Measurements from ENCODE around the gene THRB.

Gene THRB

DNA sequence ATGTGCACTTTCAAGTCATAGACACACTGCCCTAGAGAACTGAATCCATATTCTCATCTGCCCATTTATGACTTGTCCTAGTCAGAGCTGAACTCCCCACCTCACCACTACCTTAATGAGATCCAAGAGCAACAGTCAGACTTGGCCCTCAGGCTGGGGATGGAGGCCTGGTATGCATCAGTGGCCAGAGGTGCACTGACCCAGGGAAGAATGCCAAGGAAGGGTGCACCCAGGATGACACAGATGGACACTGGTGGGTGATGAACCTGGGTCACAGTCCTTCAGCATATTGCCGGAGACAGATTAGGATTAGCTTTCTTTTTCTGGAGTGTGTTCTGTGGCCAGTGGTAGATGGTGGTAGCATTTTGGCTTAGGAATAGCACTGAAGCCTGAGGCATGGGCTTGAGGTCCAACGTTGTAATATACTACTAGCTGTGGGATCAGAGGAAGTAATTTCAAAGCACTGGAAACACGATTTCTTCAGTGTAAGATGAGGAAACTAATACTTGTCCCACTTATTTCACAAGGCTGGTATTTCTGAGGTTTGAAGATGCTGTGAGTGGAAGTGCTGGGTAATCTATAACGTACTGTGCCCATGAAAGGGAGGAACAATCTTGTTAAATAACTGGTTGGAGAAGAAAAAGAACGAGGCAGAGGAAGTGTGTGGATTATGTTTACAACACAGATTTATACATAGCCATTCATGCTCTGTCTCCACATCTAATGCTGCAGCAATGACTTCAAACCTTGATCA, 265.0 kb downstream of the THRB start:
- FAIRE-seq (no peak), DNase-seq (ENCODE audit: insufficient read length, low spot score) (no peak)
- TF ChIP-seq, protein P1, sequence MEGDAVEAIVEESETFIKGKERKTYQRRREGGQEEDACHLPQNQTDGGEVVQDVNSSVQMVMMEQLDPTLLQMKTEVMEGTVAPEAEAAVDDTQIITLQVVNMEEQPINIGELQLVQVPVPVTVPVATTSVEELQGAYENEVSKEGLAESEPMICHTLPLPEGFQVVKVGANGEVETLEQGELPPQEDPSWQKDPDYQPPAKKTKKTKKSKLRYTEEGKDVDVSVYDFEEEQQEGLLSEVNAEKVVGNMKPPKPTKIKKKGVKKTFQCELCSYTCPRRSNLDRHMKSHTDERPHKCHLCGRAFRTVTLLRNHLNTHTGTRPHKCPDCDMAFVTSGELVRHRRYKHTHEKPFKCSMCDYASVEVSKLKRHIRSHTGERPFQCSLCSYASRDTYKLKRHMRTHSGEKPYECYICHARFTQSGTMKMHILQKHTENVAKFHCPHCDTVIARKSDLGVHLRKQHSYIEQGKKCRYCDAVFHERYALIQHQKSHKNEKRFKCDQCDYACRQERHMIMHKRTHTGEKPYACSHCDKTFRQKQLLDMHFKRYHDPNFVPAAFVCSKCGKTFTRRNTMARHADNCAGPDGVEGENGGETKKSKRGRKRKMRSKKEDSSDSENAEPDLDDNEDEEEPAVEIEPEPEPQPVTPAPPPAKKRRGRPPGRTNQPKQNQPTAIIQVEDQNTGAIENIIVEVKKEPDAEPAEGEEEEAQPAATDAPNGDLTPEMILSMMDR (IDR thresholded peaks at IDR 0.05; ENCODE audit: insufficient read depth, missing control alignments) = no peak

DNA sequence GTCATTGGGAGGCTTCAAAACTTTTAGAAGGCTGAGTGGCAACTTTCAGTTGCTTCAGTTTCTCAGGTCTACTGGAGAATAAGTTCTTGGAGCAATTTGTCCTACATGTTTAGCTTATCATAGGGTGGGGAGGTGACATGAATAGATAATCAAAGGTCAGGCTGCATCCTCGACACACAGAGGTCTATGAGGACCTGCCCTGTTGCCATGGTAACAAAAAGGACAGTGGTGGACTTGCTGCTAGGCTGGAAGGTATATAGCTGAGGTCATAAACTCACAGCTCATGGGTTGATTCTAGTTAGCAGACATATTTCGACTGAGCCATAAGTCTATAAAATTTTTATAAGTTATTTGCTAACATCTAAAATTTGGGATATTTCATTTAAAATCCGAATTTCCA, 267.0 kb downstream of the THRB start:
- TF ChIP-seq, protein P1 (IDR thresholded peaks at IDR 0.05; ENCODE audit: insufficient read depth, missing control alignments) = no peak
- no peak for DNase-seq (ENCODE audit: insufficient read length, low spot score)
- no peak for FAIRE-seq

DNA sequence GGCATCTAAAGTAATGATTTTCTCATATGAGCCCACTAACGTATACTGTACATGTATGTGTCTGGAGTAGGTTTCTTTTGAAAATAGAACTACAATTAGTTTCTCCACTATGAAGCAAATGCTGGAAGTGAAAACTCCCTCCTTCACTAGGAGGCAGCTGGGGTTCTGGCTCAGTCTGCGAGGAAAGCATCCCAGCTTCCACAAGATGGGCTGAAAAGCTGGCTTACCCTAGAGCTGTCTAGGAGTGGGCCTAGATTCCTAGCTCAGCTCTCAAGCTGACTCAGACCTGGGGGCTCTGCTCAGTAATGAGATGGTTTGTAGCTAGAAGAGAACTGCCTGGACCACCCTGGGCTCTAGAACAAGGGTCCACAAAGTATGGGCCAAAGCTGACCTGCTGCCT, 268.3 kb downstream of the THRB start:
- FAIRE-seq = no peak
- TF ChIP-seq, protein P1 (IDR thresholded peaks at IDR 0.05; ENCODE audit: insufficient read depth, missing control alignments) = no peak

DNA sequence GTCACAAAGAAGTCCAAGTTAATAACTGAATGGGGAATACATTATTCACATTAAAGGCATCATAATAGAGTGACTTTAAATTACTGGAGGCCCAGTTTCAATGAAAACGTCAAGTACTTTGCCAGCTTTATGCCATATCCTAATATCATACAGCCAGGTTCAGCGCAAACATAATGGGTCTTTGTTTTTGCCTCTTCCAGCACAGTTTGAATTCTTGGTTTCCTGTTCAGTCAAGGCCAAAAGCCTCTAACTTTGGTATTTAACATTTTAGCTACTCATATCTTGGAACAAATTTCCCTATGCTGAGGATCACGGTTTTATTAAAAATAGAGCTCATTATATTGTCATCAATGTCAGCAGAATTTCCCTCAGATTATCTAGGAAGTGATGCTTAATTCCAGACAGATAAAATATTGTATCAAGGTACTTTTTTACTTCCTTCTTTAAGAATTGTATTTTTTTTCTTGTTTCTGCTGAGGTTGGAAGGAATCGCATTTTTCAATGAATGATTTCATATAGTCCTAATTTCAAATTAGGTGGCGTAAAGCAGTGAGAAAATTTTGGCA, 269.2 kb downstream of the THRB start:
- no peak for DNase-seq (ENCODE audit: insufficient read length, low spot score)

More for the DNA sequence above, 268.3 kb downstream of the THRB start:
- DNase-seq (ENCODE audit: insufficient read length, low spot score) = no peak

DNA sequence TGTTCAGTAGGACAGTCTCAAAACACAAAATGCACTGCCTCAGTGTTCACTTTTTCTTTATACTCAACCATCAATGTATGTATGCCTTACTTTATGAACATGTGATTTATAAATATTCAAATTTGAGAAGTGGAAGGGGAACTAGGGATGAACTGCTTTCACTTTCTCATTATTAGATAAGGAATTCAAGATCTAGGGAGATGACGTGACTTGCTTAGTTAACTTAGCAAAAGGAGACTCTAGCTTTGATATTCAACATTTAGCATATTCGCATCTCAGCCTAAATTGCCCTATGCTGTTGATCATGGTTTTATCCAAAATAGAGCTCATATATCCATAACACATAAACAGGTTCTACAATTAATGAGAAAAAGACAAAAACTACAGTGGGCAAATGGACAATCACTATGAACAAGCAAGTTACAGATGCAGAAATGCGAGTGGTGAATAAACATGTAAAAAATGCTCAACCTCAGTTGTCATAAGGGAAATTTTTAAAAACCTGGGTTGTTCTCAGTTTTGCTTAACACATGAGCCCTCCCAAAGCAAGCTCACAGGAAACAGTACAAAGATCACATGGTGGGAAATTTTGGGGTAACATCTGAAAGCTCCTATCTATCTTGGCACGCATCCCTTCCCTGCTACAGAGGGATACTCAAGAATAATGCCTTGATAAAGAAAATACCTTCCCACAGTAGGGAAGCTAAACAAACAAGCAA, 269.8 kb downstream of the THRB start:
- TF ChIP-seq, protein P1 (IDR thresholded peaks at IDR 0.05; ENCODE audit: insufficient read depth, missing control alignments) = no peak
- FAIRE-seq = no peak
- DNase-seq (ENCODE audit: insufficient read length, low spot score) = no peak

More for the DNA sequence above, 269.2 kb downstream of the THRB start:
- FAIRE-seq = no peak
- TF ChIP-seq, protein P1 (IDR thresholded peaks at IDR 0.05; ENCODE audit: insufficient read depth, missing control alignments) = no peak

DNA sequence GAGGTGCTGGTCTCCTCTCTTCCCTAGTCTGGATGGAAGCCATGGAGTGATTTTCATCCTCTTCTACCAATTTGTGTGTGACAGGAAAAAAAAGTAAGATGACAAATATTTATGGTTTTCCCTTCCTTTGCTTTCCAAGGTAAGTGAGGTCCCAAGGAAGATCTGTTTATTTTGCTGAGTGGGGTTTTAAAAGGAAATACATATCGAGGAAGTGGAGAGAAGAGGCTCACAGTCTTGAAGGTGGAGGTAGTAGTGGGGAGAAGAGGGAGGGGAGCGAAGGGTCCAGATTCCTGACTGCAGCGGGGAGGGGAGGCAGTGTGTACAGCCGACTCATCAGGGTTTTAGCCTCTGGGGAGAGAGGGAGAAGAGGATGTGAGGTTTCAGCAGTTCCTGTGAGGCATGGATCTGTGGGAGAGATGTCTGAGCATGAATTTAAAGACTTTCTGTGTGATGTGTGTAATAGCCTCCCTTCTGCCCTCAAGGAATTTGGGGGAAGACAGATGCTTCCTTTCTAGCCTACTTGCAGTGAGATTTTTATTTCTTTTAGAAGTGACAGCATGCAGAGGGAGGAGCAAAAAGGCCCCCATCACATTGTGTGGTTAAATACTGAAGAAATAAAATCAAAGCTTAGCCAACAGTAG, 272.4 kb downstream of the THRB start:
- TF ChIP-seq, protein P1 (IDR thresholded peaks at IDR 0.05; ENCODE audit: insufficient read depth, missing control alignments) = no peak

More for the DNA sequence above, 272.4 kb downstream of the THRB start:
- FAIRE-seq (no peak), DNase-seq (ENCODE audit: insufficient read length, low spot score) (no peak)

All from D721Med (cell line).